IMR-90 (cell line): ENCODE data around the gene GAS7. TPM values are rescaled to one million over a fixed set of nuclear protein-coding genes. Genes with fewer than 3 reads are reported as not detected.

Experiments used
- ATAC-seq: fragments of 200-7000 bp; cut with Tn5 transposase; 2 replicates; pipeline ENCODE4 v1.9.1; 2020; ENCODE audit warnings: low read depth, mild to moderate bottlenecking, moderate library complexity
- BruUV-seq: library from RNA; stranded (reverse); fragments of 400-500 nt; replicated peaks from 2 replicates; lab custom pipeline; 2021; lab: Mats Ljungman, UMichigan
- CTCF ChIA-PET: fragments of 300-600 bp; formaldehyde crosslinking; extraction: SDS; loops from one replicate; lab custom pipeline; 2021; ENCODE audit warnings: antibody characterized with exemption; lab: Yijun Ruan, JAX
- POLR2A ChIA-PET: fragments of 300-600 bp; sonication (Branson Sonifier 250); formaldehyde crosslinking; loops from one replicate; lab custom pipeline; 2022; ENCODE audit warnings: antibody characterized with exemption; ENCODE audit not compliant: unreplicated experiment; lab: Charles Lee
- DNase-seq: peaks from one replicate; pipeline ENCODE4 v3.0.0; 2013
- H2AFZ ChIP-seq: replicated peaks from 2 replicates; pipeline ENCODE3; 2013; ENCODE audit warnings: low read length, mild to moderate bottlenecking; ENCODE audit not compliant: poor library complexity
- H2AK5ac ChIP-seq: 2 replicates; pipeline ENCODE4 v1.6.1; 2013; ENCODE audit warnings: low read depth, low read length, inconsistent platforms
- H2AK9ac ChIP-seq: replicated peaks from 2 replicates; pipeline ENCODE3; 2013; ENCODE audit warnings: mild to moderate bottlenecking, low read depth, low read length, moderate library complexity; ENCODE audit not compliant: poor library complexity
- H2BK120ac ChIP-seq: 2 replicates; pipeline ENCODE4 v1.6.1; 2013; ENCODE audit warnings: low read depth, low read length, inconsistent platforms
- H2BK15ac ChIP-seq: 3 replicates; pipeline ENCODE4 v1.6.1; 2013; ENCODE audit warnings: low read depth, low read length, inconsistent platforms
- H2BK20ac ChIP-seq: 2 replicates; pipeline ENCODE4 v1.6.1; 2013; ENCODE audit warnings: low read depth, mild to moderate bottlenecking, inconsistent platforms, low read length, moderate library complexity
- H2BK5ac ChIP-seq: 2 replicates; pipeline ENCODE4 v1.6.1; 2013; ENCODE audit warnings: mild to moderate bottlenecking, low read depth, low read length, inconsistent platforms; ENCODE audit not compliant: poor library complexity, severe bottlenecking
- H3K14ac ChIP-seq: replicated peaks from 2 replicates; pipeline ENCODE4 v1.6.1; 2013; ENCODE audit warnings: low read depth, low read length, inconsistent platforms
- H3K18ac ChIP-seq: 2 replicates; pipeline ENCODE4 v1.6.1; 2013; ENCODE audit warnings: low read depth, low read length, control low read depth
- H3K23ac ChIP-seq: 2 replicates; pipeline ENCODE4 v1.6.1; 2013; ENCODE audit warnings: low read depth, low read length, inconsistent platforms
- H3K27ac ChIP-seq: 2 replicates; pipeline ENCODE4 v1.5.1; 2013; ENCODE audit warnings: mild to moderate bottlenecking, control low read depth, low read length; ENCODE audit not compliant: insufficient read depth
- H3K27me3 ChIP-seq: 2 replicates; pipeline ENCODE4 v1.6.1; 2013; ENCODE audit warnings: low read length; ENCODE audit not compliant: control insufficient read depth, insufficient read depth
- H3K36me3 ChIP-seq: 2 replicates; pipeline ENCODE4 v1.6.1; 2013; ENCODE audit warnings: low read length, mixed read lengths; ENCODE audit not compliant: control insufficient read depth, insufficient read depth
- H3K4ac ChIP-seq: 2 replicates; pipeline ENCODE4 v1.6.1; 2013; ENCODE audit warnings: low read depth, low read length, inconsistent platforms
- H3K4me1 ChIP-seq: 2 replicates; pipeline ENCODE4 v1.6.1; 2013; ENCODE audit warnings: low read length, mixed read lengths; ENCODE audit not compliant: control insufficient read depth, insufficient read depth
- H3K4me2 ChIP-seq: 2 replicates; pipeline ENCODE4 v1.6.1; 2013; ENCODE audit warnings: low read depth, mild to moderate bottlenecking, control low read depth, low read length, moderate library complexity
- H3K4me3 ChIP-seq: 2 replicates; pipeline ENCODE4 v1.5.1; 2013; ENCODE audit warnings: low read depth, mild to moderate bottlenecking, control low read depth, low read length, moderate library complexity; ENCODE audit not compliant: insufficient read depth
- H3K56ac ChIP-seq: 2 replicates; pipeline ENCODE4 v1.6.1; 2013; ENCODE audit warnings: low read length, inconsistent platforms; ENCODE audit not compliant: insufficient read depth; ENCODE audit errors: extremely low read depth
- H3K79me1 ChIP-seq, 2 experiments: 2 replicates each; pipeline ENCODE4 v1.6.1; 2013; ENCODE audit warnings: low read length in 2 of 2, inconsistent platforms in 1 of 2, low read depth in 1 of 2
- H3K9ac ChIP-seq: 2 replicates; pipeline ENCODE4 v1.6.1; 2013; ENCODE audit warnings: low read depth, low read length, control low read depth
- H3K9me1 ChIP-seq: 2 replicates; pipeline ENCODE4 v1.6.1; 2013; ENCODE audit warnings: low read length, inconsistent platforms; ENCODE audit not compliant: insufficient read depth
- H3K9me3 ChIP-seq: 2 replicates; pipeline ENCODE4 v1.6.1; 2013; ENCODE audit warnings: low read length; ENCODE audit not compliant: control insufficient read depth, insufficient read depth
- H4K20me1 ChIP-seq: 2 replicates; pipeline ENCODE4 v1.6.1; 2013; ENCODE audit warnings: low read length, inconsistent platforms; ENCODE audit not compliant: insufficient read depth
- H4K5ac ChIP-seq: 2 replicates; pipeline ENCODE4 v1.6.1; 2013; ENCODE audit warnings: mild to moderate bottlenecking, low read depth, low read length, control low read depth
- H4K8ac ChIP-seq, 2 experiments: 2 replicates each; pipeline ENCODE4 v1.6.1; 2013; ENCODE audit warnings: low read depth in 2 of 2, low read length in 2 of 2, control low read depth in 1 of 2, inconsistent platforms in 1 of 2
- H4K91ac ChIP-seq: 2 replicates; pipeline ENCODE4 v1.6.1; 2013; ENCODE audit warnings: low read depth, low read length, inconsistent platforms; ENCODE audit not compliant: insufficient read depth
- CEBPB ChIP-seq: IDR thresholded peaks from 2 replicates; pipeline ENCODE4 v1.6.1; 2012; ENCODE audit warnings: low read depth, low read length, improper control_type of control experiment
- CHD1 ChIP-seq: IDR thresholded peaks from 2 replicates; pipeline ENCODE4 v1.6.1; 2012; ENCODE audit warnings: low read depth, low read length, improper control_type of control experiment
- CTCF ChIP-seq: conservative IDR thresholded peaks from 2 replicates; pipeline ENCODE4 v1.5.1; 2012; ENCODE audit warnings: mild to moderate bottlenecking, low read depth, low read length, improper control_type of control experiment
- FOS ChIP-seq: fragments of 150-350 bp; IDR thresholded peaks from 2 replicates; pipeline ENCODE4 v1.6.1; 2016; ENCODE audit warnings: low read depth, low read length
- MAFK ChIP-seq: IDR thresholded peaks from 2 replicates; pipeline ENCODE4 v1.6.1; 2012; ENCODE audit warnings: low read depth, low read length, improper control_type of control experiment
- MAZ ChIP-seq: IDR thresholded peaks from 2 replicates; pipeline ENCODE4 v1.6.1; 2012; ENCODE audit warnings: low read depth, mild to moderate bottlenecking, low read length, improper control_type of control experiment, moderate library complexity, borderline replicate concordance
- MXI1 ChIP-seq: IDR thresholded peaks from 2 replicates; pipeline ENCODE4 v1.6.1; 2012; ENCODE audit warnings: low read depth, mild to moderate bottlenecking, low read length, moderate library complexity, borderline replicate concordance
- NFE2L2 ChIP-seq: fragments of 150-350 bp; IDR thresholded peaks from 2 replicates; pipeline ENCODE4 v1.6.1; 2016; ENCODE audit warnings: low read depth, mild to moderate bottlenecking, low read length
- POLR2A ChIP-seq: IDR thresholded peaks from 2 replicates; pipeline ENCODE4 v1.6.1; 2012; ENCODE audit warnings: mild to moderate bottlenecking, low read depth, low read length
- RAD21 ChIP-seq: IDR thresholded peaks from 2 replicates; pipeline ENCODE4 v1.6.1; 2012; ENCODE audit warnings: low read length, improper control_type of control experiment
- RCOR1 ChIP-seq: IDR thresholded peaks from 2 replicates; pipeline ENCODE4 v1.6.1; 2012; ENCODE audit warnings: mild to moderate bottlenecking, low read length, improper control_type of control experiment; ENCODE audit not compliant: insufficient replicate concordance
- RFX5 ChIP-seq: IDR thresholded peaks from 2 replicates; pipeline ENCODE4 v1.8.0; 2012; ENCODE audit warnings: low read depth, mild to moderate bottlenecking, low read length, moderate library complexity
- SMC3 ChIP-seq: fragments of 150-350 bp; IDR thresholded peaks from 2 replicates; pipeline ENCODE4 v1.6.1; 2016; ENCODE audit warnings: low read depth, mild to moderate bottlenecking, antibody characterized with exemption, low read length, moderate library complexity
- USF2 ChIP-seq: fragments of 150-350 bp; IDR thresholded peaks from 2 replicates; pipeline ENCODE4 v1.6.1; 2017; ENCODE audit warnings: mild to moderate bottlenecking, antibody characterized with exemption, low read length, low read depth
- WGBS, 2 experiments: methylation state at CpG; one replicate each; pipeline versions ENCODE4 v1.1.5 to v1.1.7; 2013; ENCODE audit warnings: missing lambda C conversion rate in 2 of 2; ENCODE audit not compliant: insufficient read length in 1 of 2; ENCODE audit errors: extremely low coverage in 2 of 2; 5-methylcytosine and 5-hydroxymethylcytosine counted together
- dilution Hi-C: fragments of 300-500 bp; cut with HindIII; formaldehyde crosslinking; loops from one replicate; pipeline ENCODE4 v1.14.3; 2018; ENCODE audit warnings: low sequenced_read_pairs; ENCODE audit not compliant: unreplicated experiment
- in situ Hi-C: fragments of 300-500 bp; cut with MboI; formaldehyde crosslinking; loops from 3 replicates; pipeline ENCODE4 v1.14.3; 2019; ENCODE audit warnings: low sequenced_read_pairs, inconsistent platforms, mixed read lengths
- intact Hi-C: fragments of 100-400 bp; cut with micrococcal nuclease; formaldehyde crosslinking; loops from 2 replicates; pipeline ENCODE4 v1.10.0; 2022
- polyA plus RNA-seq, 3 experiments: library from polyadenylated mRNA; depleted of rRNA; stranded (reverse); fragments of >200 nt; gene quantifications; 2 replicates each; pipeline ENCODE4 v1.2.3, GENCODE V29; 2012; ENCODE audit warnings: low replicate concordance in 1 of 3
- total RNA-seq: library from RNA; depleted of rRNA; stranded (reverse); fragments of >200 nt; gene quantifications from 2 replicates; pipeline ENCODE4 v1.2.3, GENCODE V29; 2012
- TF ChIP-seq, protein P1 (sequence below): fragments of 150-350 bp; IDR thresholded peaks from 2 replicates; pipeline ENCODE4 v1.6.1; 2016; ENCODE audit warnings: low read depth, mild to moderate bottlenecking, low read length, moderate library complexity, borderline replicate concordance

Gene GAS7
- total and polyA plus RNA-seq, 2 of the 4 experiments (the other 2 are of a cell fraction) = 4.6 to 5.0 TPM

DNA sequence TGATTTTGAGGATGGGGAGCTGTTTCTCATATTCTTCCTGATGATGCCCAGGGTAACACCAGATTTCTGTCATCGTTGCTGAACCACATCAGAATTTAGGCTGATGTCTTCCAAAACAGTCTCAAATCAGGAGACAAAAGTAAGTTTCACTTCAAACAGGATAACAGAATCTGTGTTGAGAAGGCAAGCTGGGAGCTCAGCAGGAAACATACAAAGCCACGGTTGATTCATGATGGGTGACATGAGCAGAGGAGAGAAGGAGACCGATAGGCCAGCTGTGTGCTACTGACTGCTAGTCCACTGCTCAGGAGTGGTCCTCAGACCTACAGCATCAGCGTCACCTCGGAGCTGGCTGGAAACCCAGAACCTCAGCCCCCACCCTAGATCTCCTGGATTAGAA lies 230.4 kb downstream of the GAS7 start:
- Histone ChIP-seq H2BK15ac (no peak overlapping the region), H3K18ac (peak overlapping the region; percentile 18), H4K8ac (no peak overlapping the region), H2BK5ac (no peak overlapping the region), H2AK5ac (no peak overlapping the region), H3K14ac (0 out of 2 replicates have a peak overlapping the region, but pooled peaks have one; percentile 21), H3K4ac (no peak overlapping the region), H4K91ac (no peak overlapping the region), H3K36me3 (no peaks in the 10 kb centered on the region), H2AK9ac (no peak overlapping the region), H3K23ac (no peak overlapping the region), H3K9me3 (no peaks in the 10 kb centered on the region), H3K27me3 (no peaks in the 10 kb centered on the region), H3K4me2 (no peak overlapping the region), H3K9ac (no peak overlapping the region), H3K79me1 (no peaks in the 10 kb centered on the region), H3K56ac (no peak overlapping the region), H2BK20ac (peak overlapping the region; percentile 49), H3K27ac (no peak overlapping the region; the same call in 1 of the 2 replicates), H4K5ac (peak overlapping the region; percentile 0; the same call in 1 of the 2 replicates), H2AFZ (no peak overlapping the region), H3K9me1 (peaks cover 2% of the 10 kb centered on the region; the same call in 1 of the 2 replicates), H2BK120ac (no peak overlapping the region), H4K20me1 (no peaks in the 10 kb centered on the region), H3K4me1 (peaks cover 12% of the 10 kb centered on the region; the same call in 1 of the 2 replicates), H3K4me3 (no peak overlapping the region)
- intact Hi-C loops (loop anchor here (5.0 kb wide), 3 partner anchors 159 to 344 kb away; no protein-coding TSS in a partner anchor), dilution Hi-C loops (no loop called here), in situ Hi-C loops (loop anchor here (10.0 kb wide), 2 partner anchors 257 to 647 kb away; no protein-coding TSS in a partner anchor)
- no TSS peak for BruUV-seq
- CTCF ChIA-PET = interaction anchor here (0.8 to 3.2 kb wide), 4 partner anchors 32 to 259 kb away, joined by 3 to 11 read pairs (median 5); no protein-coding TSS in a partner anchor
- ATAC-seq (no peak), DNase-seq (no peak)
- 57% methylated on average over 2 of the region's 5 CpGs; no CpG with 5 or more reads in 1 of the 2 experiments for WGBS, 2 experiments
- POLR2A ChIA-PET = no interaction called here
- TF ChIP-seq MAZ (no peak), SMC3 (no peak), RFX5 (no peak), CHD1 (no peak), RAD21 (no peak), FOS (no peak), RCOR1 (no peak), CTCF (no peak), MAFK (no peak), CEBPB (no peak), NFE2L2 (no peak), POLR2A (no peak), USF2 (no peak), MXI1 (no peak)
- TF ChIP-seq, protein P1, sequence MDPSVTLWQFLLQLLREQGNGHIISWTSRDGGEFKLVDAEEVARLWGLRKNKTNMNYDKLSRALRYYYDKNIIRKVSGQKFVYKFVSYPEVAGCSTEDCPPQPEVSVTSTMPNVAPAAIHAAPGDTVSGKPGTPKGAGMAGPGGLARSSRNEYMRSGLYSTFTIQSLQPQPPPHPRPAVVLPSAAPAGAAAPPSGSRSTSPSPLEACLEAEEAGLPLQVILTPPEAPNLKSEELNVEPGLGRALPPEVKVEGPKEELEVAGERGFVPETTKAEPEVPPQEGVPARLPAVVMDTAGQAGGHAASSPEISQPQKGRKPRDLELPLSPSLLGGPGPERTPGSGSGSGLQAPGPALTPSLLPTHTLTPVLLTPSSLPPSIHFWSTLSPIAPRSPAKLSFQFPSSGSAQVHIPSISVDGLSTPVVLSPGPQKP = no peak
